GM10847 (cell line): ENCODE measurements around the gene GASK1B.

Experiments used
- POLR2A ChIP-seq: IDR thresholded peaks from 2 replicates; pipeline ENCODE4 v1.6.1; 2011; ENCODE audit not compliant: insufficient read length; ENCODE audit errors: extremely low read depth

Gene GASK1B

DNA sequence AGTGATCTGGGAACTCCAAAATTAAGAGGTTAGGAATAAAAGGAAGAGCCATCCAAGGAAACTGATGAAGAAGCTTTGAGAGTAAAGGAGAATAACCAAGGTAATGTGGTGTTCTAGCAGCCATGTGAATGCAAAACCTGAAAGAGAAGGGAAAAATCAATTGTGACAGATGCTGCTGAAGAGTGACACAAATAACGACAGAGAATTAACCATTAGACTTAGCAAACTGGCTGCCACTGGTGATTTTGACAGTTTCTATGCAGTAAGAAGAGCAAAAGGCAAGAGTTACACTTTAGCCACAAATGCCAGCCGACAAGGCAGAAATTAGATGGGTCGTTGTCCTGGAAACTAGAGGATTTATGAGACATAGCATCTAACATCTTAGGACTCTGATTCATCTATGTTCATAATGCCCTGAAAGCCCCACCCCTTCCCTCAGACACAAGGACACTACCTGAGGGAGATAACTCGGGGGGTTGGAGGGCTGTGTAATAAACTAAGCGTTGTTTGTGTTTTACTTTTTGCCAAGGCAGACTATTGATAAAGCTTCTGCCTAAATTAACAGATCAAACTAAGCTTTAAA, 24.5 kb upstream of the GASK1B start:
- TF ChIP-seq POLR2A, result no peak

- no peak for TF ChIP-seq POLR2A
These were observed 22.5 kb upstream of the GASK1B start for GRCh38 chr4:158195297-158195696.

GRCh38 chr4:158193171-158193749, 20.4 kb upstream of the GASK1B start:
- no peak for TF ChIP-seq POLR2A

DNA sequence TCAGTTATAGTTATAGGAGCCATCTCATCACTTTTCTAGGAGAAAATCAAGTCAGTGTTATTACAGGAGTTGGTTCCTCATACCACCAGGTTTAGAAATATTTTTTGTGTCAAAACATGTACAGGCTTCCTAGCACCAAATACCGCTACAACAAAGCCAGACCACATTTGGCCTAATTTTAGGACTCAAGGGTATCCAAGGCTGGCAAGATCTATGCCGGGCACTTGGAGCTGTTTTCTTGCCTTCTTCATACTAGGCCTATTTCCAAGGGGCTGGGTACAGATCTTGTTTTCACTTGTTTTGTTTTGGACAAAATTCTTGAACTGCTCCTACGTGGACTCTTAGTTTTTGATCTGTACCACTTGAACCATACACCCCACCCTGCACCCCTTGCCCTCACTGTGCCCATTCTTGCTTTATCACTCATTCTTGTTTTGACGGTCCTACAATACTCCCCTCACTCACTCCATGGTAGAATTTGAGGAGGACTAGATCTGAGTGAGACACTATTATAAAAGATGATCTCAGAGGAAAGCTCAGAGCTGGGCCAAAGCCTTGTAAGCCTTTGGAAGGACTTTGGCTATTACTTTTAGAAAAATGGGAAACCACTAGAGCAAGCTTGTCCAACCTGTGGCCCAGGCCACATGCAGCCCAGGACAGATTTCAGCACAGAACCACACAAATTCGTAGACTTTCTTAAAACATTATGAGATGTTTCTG, 19.8 kb upstream of the GASK1B start:
- no peak for TF ChIP-seq POLR2A

DNA sequence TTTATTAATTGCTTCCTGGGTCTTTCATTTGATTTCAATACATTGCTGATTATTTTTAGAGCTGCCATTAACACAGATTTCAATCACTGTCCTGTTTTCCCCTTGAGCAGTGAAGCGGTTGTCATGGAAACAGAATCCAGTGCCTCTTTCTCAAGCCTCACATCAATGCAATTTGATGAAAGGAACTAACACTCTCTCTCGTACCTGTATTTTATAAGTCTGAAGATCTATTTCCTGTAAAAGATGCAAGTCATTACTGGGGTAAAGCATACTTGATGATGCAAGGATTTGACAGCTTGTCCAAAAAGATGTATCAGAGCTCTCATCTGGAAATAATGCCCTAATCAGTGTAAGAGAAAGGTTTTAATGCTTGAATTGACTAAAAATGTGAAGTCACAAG, 17.9 kb upstream of the GASK1B start:
- no peak for TF ChIP-seq POLR2A

DNA sequence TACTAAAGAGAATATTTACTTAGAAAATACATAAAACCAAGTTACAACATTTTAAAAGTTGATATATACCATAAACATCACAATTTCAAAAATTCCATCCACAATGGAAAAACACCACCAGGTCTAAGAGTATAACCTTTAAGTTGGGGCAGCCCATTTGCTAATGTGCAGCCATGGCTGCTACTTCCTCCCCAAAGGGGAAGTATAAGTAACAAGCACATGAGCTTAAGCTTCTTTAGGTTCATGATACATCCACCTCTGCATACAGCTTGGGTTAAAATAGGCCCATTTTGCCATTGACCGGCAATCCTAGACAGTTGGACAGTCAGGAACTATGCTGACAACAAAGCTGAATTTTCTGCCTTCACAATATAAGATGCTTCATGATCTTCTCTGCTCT, 16.6 kb upstream of the GASK1B start:
- TF ChIP-seq POLR2A, result no peak

- no peak for TF ChIP-seq POLR2A
These were observed 14.0 kb upstream of the GASK1B start for GRCh38 chr4:158186815-158187214.

DNA sequence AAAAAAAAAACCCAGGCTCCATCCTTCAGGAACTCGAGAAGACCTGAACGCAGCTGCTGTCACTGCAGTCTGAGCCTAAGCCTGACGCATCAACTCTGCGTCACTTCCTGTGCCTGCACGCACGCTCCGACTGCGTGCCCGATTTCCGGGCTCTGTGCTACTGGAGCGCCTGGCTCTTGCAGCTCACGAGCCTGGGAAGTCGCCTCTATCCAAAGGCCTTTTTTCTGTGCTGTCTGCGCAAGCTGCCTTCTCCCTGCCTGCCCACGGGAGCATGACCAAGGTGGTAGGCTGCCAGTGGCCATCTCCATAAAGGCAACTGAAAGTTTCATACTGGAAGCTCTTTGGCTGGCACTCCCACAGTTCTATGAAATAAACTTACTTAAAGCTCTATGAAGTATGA, 9.9 kb upstream of the GASK1B start:
- TF ChIP-seq POLR2A, result no peak

DNA sequence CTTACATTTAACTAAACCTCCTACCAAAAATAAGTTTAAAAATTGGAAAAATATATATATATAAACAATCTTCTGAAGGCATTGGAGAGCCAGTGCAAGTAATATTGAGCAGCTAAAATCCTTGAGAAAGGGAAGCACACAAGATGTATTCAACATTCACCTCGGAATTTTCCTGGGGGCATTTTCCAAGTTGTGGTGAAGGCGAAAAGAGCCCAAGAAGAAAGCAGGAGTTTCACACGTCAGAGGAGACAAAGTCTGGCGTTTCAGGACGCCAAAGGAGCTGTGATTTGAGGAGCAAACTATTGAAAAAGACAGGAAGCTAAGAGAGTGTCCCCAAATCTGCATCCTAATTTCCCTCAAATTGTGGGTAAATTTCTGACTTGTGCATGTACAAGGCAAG, 9.1 kb upstream of the GASK1B start:
- no peak for TF ChIP-seq POLR2A

GRCh38 chr4:158179465-158179864, 6.6 kb upstream of the GASK1B start:
- TF ChIP-seq POLR2A, result no peak

GRCh38 chr4:158176776-158177175, 4.0 kb upstream of the GASK1B start:
- TF ChIP-seq POLR2A, result no peak

DNA sequence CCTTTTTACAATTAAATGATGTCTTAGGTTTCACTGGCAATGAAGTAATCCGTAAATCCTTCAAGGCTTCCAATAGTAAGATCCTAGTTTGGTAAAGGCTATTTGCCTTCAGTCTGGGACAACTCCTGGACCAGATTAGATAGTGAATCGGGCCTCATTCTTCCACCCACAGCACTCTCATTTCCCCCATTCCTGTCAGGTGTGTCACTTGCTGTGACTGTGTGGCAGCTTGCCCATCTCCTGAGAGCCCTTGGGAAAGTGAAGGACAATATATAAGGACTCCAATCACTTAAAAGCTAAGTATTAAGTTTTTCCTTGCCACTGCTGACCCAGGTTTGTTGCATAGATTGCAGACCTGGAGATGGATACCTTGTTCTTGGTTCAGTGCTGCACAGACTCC, 3.3 kb upstream of the GASK1B start:
- no peak for TF ChIP-seq POLR2A

GRCh38 chr4:158170691-158171561, 1.9 kb downstream of the GASK1B start:
- no peak for TF ChIP-seq POLR2A

GRCh38 chr4:158169931-158170690, 2.7 kb downstream of the GASK1B start:
- no peak for TF ChIP-seq POLR2A

GRCh38 chr4:158169506-158169905, 3.3 kb downstream of the GASK1B start:
- TF ChIP-seq POLR2A, result no peak
